A673 (cell line): ENCODE data around the gene YDJC. TPM values are rescaled to one million over a fixed set of nuclear protein-coding genes. Genes with fewer than 3 reads are reported as not detected.
A peak's percentile ranks its signal among the peaks of the same experiment; 100 is the strongest.

ENCODE experiments used
- BruUV-seq: library from RNA; stranded (reverse); fragments of 400-500 nt; replicated peaks from 2 replicates; lab custom pipeline; 2021; lab: Mats Ljungman, UMichigan
- CTCF ChIA-PET: fragments of 300-600 bp; sonication (Branson Sonifier 250); formaldehyde crosslinking; loops from one replicate; lab custom pipeline; 2022; ENCODE audit warnings: antibody characterized with exemption; lab: Charles Lee
- POLR2A ChIA-PET: fragments of 300-600 bp; sonication (Branson Sonifier 250); formaldehyde crosslinking; loops from one replicate; lab custom pipeline; 2022; ENCODE audit warnings: antibody characterized with exemption; ENCODE audit not compliant: low non-redundant PET; lab: Charles Lee
- DNase-seq: peaks from one replicate; pipeline ENCODE4 v3.0.0-alpha.2; 2015; ENCODE audit warnings: low spot score
- H3K27ac ChIP-seq: fragments of 200-600 bp; sonication (generic); 2 replicates; pipeline ENCODE4 v1.5.1; 2016; ENCODE audit warnings: mixed run types, low read depth, mild to moderate bottlenecking, mixed read lengths, antibody characterized with exemption, low read length; ENCODE audit not compliant: poor library complexity, severe bottlenecking
- H3K27me3 ChIP-seq: fragments of 200-600 bp; sonication (generic); replicated peaks from 2 replicates; pipeline ENCODE4 v1.6.1; 2017; ENCODE audit warnings: mixed run types, low read depth, mild to moderate bottlenecking, mixed read lengths, antibody characterized with exemption, low read length; ENCODE audit not compliant: insufficient read depth, poor library complexity
- H3K36me3 ChIP-seq: fragments of 200-600 bp; sonication (generic); 2 replicates; pipeline ENCODE4 v1.6.1; 2016; ENCODE audit warnings: mixed run types, mild to moderate bottlenecking, mixed read lengths, antibody characterized with exemption, low read length; ENCODE audit not compliant: insufficient read depth, poor library complexity, severe bottlenecking
- H3K4me1 ChIP-seq: fragments of 200-600 bp; sonication (generic); 2 replicates; pipeline ENCODE4 v1.6.1; 2017; ENCODE audit warnings: mixed run types, mild to moderate bottlenecking, mixed read lengths, antibody characterized with exemption, low read length; ENCODE audit not compliant: insufficient read depth, poor library complexity, severe bottlenecking
- H3K4me3 ChIP-seq: fragments of 200-600 bp; sonication (generic); 2 replicates; pipeline ENCODE4 v1.5.1; 2016; ENCODE audit warnings: low read depth, mixed run types, mild to moderate bottlenecking, mixed read lengths, low read length; ENCODE audit not compliant: poor library complexity, severe bottlenecking
- H3K9me3 ChIP-seq: fragments of 200-600 bp; sonication (generic); 2 replicates; pipeline ENCODE4 v1.6.1; 2016; ENCODE audit warnings: mixed run types, low read depth, mild to moderate bottlenecking, mixed read lengths, antibody characterized with exemption, low read length; ENCODE audit not compliant: poor library complexity, severe bottlenecking
- CTCF ChIP-seq: fragments of 300-800, 200-600 bp; sonication (generic); conservative IDR thresholded peaks from 2 replicates; pipeline ENCODE4 v1.5.1; 2017; ENCODE audit warnings: low read depth, mild to moderate bottlenecking, antibody characterized with exemption, low read length, moderate library complexity, mixed read lengths
- EZH2 ChIP-seq: fragments of 200-600 bp; sonication (generic); IDR thresholded peaks from 2 replicates; pipeline ENCODE4 v1.6.1; 2017; ENCODE audit warnings: borderline replicate concordance, low read depth, mild to moderate bottlenecking, mixed read lengths, antibody characterized with exemption, low read length; ENCODE audit not compliant: poor library complexity, severe bottlenecking
- intact Hi-C: fragments of 100-400 bp; cut with micrococcal nuclease; formaldehyde crosslinking; loops from one replicate; pipeline ENCODE4 v1.10.0; 2022; ENCODE audit not compliant: unreplicated experiment
- total RNA-seq: library from RNA; stranded (reverse); gene quantifications from 2 replicates; pipeline ENCODE4 v1.2.3, GENCODE V29; 2021

Gene YDJC
- total RNA-seq, 1 experiment from 2014 or later: 33.8 TPM

- Histone ChIP-seq H3K4me3 (no peak overlapping the region), H3K4me1 (peaks cover 9% of the 10 kb centered on the region), H3K9me3 (no peaks in the 10 kb centered on the region), H3K36me3 (peaks cover 7% of the 10 kb centered on the region), H3K27me3 (no peaks in the 10 kb centered on the region), H3K27ac (no peak overlapping the region)
- TF ChIP-seq CTCF (no peak), EZH2 (no peak)
- ChIA-PET POLR2A (interaction anchor here (0.5 kb wide), 1 partner anchor 988 kb away, joined by 10 read pairs; no protein-coding TSS in a partner anchor), CTCF (no interaction called here)
- no peak for DNase-seq
- intact Hi-C loops: no loop called here
- no TSS peak for BruUV-seq
Observed at GRCh38 chr22:21631025-21631424, 1.2 kb upstream of the YDJC start.

- Histone ChIP-seq H3K4me1 (peaks cover 15% of the 10 kb centered on the region), H3K36me3 (peaks cover 7% of the 10 kb centered on the region), H3K27ac (peak overlapping the region; percentile 67), H3K9me3 (no peaks in the 10 kb centered on the region), H3K27me3 (no peaks in the 10 kb centered on the region), H3K4me3 (peak overlapping the region; percentile 60)
- DNase-seq: no peak
- ChIA-PET POLR2A (no interaction called here), CTCF (interaction anchor here (1.0 to 1.4 kb wide), 3 partner anchors 14 to 18 kb away, joined by 3 to 9 read pairs (median 4); partner anchors contain the start of gene SDF2L1)
- TF ChIP-seq CTCF (no peak), EZH2 (no peak)
- intact Hi-C loops: loop anchor here (5.0 kb wide), 1 partner anchor 41 kb away; no protein-coding TSS in a partner anchor
- BruUV-seq: no TSS peak
Observed at GRCh38 chr22:21628386-21629254, 1.2 kb downstream of the YDJC start.

DNA sequence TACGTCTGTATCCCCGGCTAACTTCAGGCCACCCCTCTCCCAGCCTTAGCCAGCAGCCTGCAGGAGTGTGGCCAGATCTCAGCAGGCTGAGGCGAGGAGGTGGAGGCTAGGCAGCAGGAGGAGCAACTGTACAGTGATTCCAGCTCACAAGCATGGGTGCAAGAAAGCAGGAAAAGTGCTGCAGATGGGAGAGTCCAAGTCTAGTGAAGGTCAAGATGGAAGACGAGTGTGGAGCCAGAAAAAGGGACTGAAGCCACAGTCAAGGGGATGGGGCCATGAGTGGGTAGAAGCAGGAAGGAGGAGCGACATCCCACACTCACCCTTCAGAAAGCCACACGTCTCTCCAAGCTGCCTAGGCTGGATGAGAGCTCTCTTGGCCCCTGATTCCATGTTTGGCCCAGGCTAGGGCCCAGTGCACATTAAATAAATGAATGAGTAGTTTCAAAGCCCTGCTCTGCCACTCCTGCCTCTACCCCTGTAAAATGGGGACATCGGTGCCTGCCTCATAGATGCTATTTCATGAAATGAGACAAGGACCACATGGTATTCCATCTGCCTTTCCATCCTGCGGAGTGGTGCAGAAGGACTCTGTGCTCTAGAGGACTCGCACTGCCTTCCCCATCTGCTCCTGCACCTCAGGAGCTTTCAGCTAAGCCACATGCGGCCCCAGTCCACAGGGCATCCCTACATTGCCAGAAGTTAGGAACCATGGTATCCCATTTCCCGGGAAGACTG is 2.9 kb downstream of the YDJC start:
- Histone ChIP-seq H3K36me3 (peaks cover 16% of the 10 kb centered on the region), H3K27ac (peak overlapping the region; percentile 25), H3K4me3 (no peak overlapping the region), H3K4me1 (peaks cover 17% of the 10 kb centered on the region), H3K27me3 (no peaks in the 10 kb centered on the region), H3K9me3 (no peaks in the 10 kb centered on the region)
- BruUV-seq: no TSS peak
- TF ChIP-seq CTCF: no peak
- TF ChIP-seq EZH2: no peak
- CTCF ChIA-PET: no interaction called here
- DNase-seq: no peak
- intact Hi-C loops: loop anchor here (5.0 kb wide), 1 partner anchor 40 kb away; no protein-coding TSS in a partner anchor
- POLR2A ChIA-PET: no interaction called here
